ENCODE data around the gene UBE3B. TPM values are rescaled to one million over a fixed set of nuclear protein-coding genes. Genes with fewer than 3 reads are reported as not detected.

UBE3B gene
- total RNA-seq, 1 donor from 2014 or later: 41.4 TPM

- Mint-ChIP-seq H3K9me3 (no peaks in the 10 kb centered on the region), H3K36me3 (peaks cover 14% of the 10 kb centered on the region), H3K4me3 (no peak overlapping the region), H3K27ac (no peak overlapping the region), H3K27me3 (ENCODE audit: low read depth) (no peaks in the 10 kb centered on the region), H3K4me1 (peaks cover 5% of the 10 kb centered on the region)
- no peak for TF ChIP-seq CTCF (IDR thresholded peaks at IDR 0.05; ENCODE audit: unreplicated experiment)
- DNase-seq (ENCODE audit: low spot score in 2 of 2, unreplicated experiment in 2 of 2): no peak
Measured at GRCh38 chr12:109539508-109539907, 62.1 kb downstream of the UBE3B start.

- H3K27ac Mint-ChIP-seq: no peak overlapping the region
Measured at GRCh38 chr12:109540526-109541412, 63.3 kb downstream of the UBE3B start.

GRCh38 chr12:109541413-109541726, 63.9 kb downstream of the UBE3B start:
- H3K27me3 Mint-ChIP-seq (ENCODE audit: low read depth): no peaks in the 10 kb centered on the region
- no peak for DNase-seq (ENCODE audit: low spot score in 2 of 2, unreplicated experiment in 2 of 2)
- TF ChIP-seq CTCF (IDR thresholded peaks at IDR 0.05; ENCODE audit: unreplicated experiment): no peak

More at GRCh38 chr12:109540526-109541412, 63.3 kb downstream of the UBE3B start:
- no peak for DNase-seq (ENCODE audit: low spot score in 2 of 2, unreplicated experiment in 2 of 2)
- Mint-ChIP-seq H3K4me1 (peaks cover 5% of the 10 kb centered on the region), H3K27me3 (ENCODE audit: low read depth) (no peaks in the 10 kb centered on the region), H3K9me3 (no peaks in the 10 kb centered on the region), H3K36me3 (peaks cover 10% of the 10 kb centered on the region), H3K4me3 (no peak overlapping the region)
- no peak for TF ChIP-seq CTCF (IDR thresholded peaks at IDR 0.05; ENCODE audit: unreplicated experiment)

GRCh38 chr12:109542014-109542413, 64.6 kb downstream of the UBE3B start:
- H3K27ac Mint-ChIP-seq: no peak overlapping the region
- peaks cover 2% of the 10 kb centered on the region for H3K36me3 Mint-ChIP-seq
- no peak for TF ChIP-seq CTCF (IDR thresholded peaks at IDR 0.05; ENCODE audit: unreplicated experiment)
- peaks cover 2% of the 10 kb centered on the region for H3K27me3 Mint-ChIP-seq (ENCODE audit: low read depth)
- DNase-seq (ENCODE audit: low spot score in 2 of 2, unreplicated experiment in 2 of 2): no peak
- no peaks in the 10 kb centered on the region for H3K9me3 Mint-ChIP-seq
- H3K4me1 Mint-ChIP-seq: peaks cover 5% of the 10 kb centered on the region
- no peak overlapping the region for H3K4me3 Mint-ChIP-seq

More at GRCh38 chr12:109541413-109541726, 63.9 kb downstream of the UBE3B start:
- Mint-ChIP-seq H3K36me3 (peaks cover 8% of the 10 kb centered on the region), H3K27ac (no peak overlapping the region), H3K4me1 (peaks cover 5% of the 10 kb centered on the region), H3K4me3 (no peak overlapping the region), H3K9me3 (no peaks in the 10 kb centered on the region)

GRCh38 chr12:109542876-109543275, 65.4 kb downstream of the UBE3B start:
- no peak for DNase-seq (ENCODE audit: low spot score in 2 of 2, unreplicated experiment in 2 of 2)
- peaks cover 11% of the 10 kb centered on the region for H3K27me3 Mint-ChIP-seq (ENCODE audit: low read depth)
- no peaks in the 10 kb centered on the region for H3K9me3 Mint-ChIP-seq
- H3K27ac Mint-ChIP-seq: no peak overlapping the region
- H3K4me3 Mint-ChIP-seq: no peak overlapping the region
- no peaks in the 10 kb centered on the region for H3K36me3 Mint-ChIP-seq
- H3K4me1 Mint-ChIP-seq: peaks cover 5% of the 10 kb centered on the region
- TF ChIP-seq CTCF (IDR thresholded peaks at IDR 0.05; ENCODE audit: unreplicated experiment): no peak

All from mesothelial cell of epicardium (in vitro differentiated cells).